GM12872 (cell line): ENCODE data around the gene CPA4.

ENCODE experiments used
- TF ChIP-seq, protein P1 (sequence below): IDR thresholded peaks from 3 replicates; pipeline ENCODE4 v1.5.1; 2011; ENCODE audit warnings: low read depth, mild to moderate bottlenecking, low read length, moderate library complexity; ENCODE audit not compliant: insufficient read depth

The CPA4 gene

DNA sequence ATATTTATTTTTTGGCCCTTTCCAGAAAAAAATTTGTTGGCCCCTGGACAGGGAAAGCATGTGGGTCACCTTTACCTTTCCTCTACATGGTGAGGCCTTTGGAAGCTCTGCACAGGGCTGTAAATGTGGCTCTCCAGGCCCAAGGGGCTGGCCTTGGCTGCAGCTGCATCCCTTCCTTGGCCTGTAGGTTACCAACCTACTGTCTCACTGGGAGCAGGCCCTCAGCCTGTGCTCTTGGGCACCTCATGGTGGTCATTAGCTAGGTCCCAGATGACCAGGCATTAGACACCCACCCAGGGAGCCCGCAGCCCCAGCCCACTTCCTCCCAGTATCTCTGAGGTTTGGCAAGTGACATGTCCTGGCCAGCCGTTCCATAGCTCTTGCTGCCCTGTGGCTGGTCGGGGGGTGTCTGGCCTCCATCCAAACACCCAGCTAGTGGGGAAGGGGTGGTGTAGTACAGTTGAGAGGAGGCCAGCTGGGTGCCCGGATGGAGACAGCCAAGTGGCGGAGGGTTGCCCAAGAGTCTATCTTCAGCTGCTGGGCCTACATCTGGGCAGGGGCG lies 44.5 kb downstream of the CPA4 start:
- TF ChIP-seq, protein P1, sequence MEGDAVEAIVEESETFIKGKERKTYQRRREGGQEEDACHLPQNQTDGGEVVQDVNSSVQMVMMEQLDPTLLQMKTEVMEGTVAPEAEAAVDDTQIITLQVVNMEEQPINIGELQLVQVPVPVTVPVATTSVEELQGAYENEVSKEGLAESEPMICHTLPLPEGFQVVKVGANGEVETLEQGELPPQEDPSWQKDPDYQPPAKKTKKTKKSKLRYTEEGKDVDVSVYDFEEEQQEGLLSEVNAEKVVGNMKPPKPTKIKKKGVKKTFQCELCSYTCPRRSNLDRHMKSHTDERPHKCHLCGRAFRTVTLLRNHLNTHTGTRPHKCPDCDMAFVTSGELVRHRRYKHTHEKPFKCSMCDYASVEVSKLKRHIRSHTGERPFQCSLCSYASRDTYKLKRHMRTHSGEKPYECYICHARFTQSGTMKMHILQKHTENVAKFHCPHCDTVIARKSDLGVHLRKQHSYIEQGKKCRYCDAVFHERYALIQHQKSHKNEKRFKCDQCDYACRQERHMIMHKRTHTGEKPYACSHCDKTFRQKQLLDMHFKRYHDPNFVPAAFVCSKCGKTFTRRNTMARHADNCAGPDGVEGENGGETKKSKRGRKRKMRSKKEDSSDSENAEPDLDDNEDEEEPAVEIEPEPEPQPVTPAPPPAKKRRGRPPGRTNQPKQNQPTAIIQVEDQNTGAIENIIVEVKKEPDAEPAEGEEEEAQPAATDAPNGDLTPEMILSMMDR, result no peak

DNA sequence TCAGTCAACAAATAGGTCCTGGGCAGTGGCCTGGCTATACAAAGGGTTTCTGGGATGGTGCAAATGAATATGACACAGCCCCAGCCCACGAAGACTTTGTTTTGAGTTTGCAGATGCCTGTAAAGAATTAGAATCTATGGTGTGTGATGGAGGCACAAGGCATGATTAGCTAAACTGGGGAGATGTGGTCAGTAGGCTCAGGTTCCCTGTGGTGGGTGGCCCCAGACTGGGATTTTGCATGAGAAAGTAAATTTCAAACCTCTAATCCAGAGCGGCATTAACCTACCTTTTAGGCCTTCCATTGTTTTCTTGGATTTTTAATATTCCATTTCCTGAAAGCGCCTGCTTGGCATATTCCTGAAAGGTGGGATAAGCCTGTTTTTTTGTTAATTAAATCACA lies 45.3 kb downstream of the CPA4 start:
- TF ChIP-seq, protein P1, result no peak

GRCh38 chr7:130341882-130342281 lies 48.9 kb downstream of the CPA4 start:
- TF ChIP-seq, protein P1, result no peak

DNA sequence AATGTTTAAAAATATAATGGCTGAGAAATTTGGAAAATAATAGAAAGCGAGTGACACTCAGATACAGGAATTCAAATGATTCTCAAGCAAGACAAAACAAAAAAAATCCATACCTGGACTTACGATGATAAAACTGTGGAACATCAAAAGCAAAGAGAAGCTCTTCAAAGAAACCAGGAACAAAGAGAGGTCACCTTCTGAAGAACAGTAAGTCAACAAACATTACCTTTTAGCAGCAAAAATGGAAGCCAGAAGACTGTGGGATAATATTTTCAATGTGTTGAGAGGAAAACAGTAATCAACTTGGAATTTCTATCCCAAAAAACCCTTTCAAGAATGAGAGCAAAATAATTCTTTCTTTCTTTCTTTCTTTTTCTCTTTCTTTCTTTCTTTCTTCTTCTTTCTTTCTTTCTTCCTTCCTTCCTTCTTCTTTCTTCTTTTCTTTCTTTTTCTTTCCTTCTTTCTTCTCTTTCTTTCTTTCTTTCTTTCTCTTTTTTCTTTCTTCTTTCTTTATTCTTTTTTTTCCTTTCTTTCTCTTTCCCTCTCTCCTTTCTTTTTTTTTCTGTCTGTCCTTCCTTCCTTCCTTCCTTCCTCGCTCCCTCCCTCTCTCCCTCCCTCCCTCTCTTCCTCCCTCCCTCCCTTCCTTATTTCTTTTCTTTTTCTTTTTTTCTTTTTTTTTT lies 49.9 kb downstream of the CPA4 start:
- TF ChIP-seq, protein P1, result no peak

DNA sequence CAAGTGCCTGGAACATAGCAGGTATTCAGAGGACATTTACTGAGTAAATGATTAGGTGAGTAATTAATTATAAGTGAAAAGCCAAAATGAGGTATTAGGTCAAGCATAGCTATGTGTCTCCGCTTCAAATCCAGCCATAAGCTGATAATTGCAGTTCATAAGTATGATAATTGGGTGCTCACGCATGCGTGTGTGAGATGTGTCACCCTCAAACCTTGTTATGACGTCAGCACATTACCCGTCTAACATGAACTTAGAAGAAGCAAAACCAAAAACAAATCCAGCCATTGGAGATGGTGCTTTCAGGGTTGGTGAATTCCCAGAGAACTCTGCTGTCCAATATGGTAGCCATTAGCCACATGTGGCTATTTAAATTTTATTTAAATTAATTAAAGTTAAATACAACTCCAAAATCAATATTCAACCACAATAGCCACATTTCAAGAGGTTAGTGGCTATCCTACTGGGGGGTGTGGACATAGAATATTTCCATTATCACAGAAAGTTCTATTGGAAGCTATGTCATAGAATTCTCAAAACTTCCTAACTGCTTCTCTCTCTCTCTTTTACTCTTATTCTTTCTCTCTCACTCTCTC lies 51.4 kb downstream of the CPA4 start, which contains the start of gene CPA5:
CPA5 (plus strand) TSS at position 546 of the 596 bp plus-strand sequence. CDS start 1,670 bp downstream, outside the sequence.
- TF ChIP-seq, protein P1, result no peak

DNA sequence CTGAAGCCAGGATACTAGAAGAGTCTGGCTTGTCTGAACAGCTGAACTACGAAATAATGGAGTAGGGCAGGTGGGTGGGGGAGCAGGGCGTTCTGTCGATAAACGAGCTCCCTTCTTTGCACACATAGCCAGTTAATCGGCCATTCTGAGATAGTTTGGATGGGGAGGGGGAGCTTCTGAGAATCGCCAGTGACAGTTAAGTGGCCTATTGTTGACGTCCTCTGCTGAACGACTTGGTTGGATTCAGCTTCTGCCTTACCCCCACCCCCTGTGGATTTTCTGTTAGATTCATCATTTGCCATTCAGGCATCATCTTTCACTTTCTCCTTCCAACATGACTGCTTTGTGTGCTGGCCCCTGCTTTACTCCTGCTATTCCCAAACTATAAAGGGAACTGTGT lies 52.2 kb downstream of the CPA4 start:
- TF ChIP-seq, protein P1, result no peak

DNA sequence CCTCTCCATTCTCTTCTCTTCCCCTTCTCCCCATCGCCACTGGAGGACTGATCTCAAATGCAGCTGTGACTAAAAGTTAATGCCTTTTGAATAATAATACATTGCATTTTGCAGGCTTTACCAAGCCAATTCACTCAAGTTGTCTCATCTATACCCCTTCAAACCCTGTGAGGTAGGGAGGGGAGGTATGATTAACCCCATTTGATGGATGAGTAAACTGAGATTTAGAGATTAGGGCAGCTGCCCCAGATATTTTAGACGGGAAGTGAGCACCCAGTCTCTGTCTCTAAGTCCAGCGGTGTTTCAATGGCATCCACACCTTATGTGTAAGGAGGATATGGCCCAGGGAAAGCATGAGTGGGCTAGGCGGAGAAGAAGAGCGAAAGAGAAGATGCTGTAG lies 52.8 kb downstream of the CPA4 start:
- TF ChIP-seq, protein P1, result no peak
